IMR-90 (cell line): ENCODE results near the gene HSD17B7. TPM values are rescaled to one million over a fixed set of nuclear protein-coding genes. Genes with fewer than 3 reads are reported as not detected.
"Not testable (repeated sequence)": the region's sequence is repeated elsewhere in the genome, so short reads cannot be mapped to it uniquely, and the experiment has no call there.

Experiments used
- ATAC-seq: fragments of 200-7000 bp; cut with Tn5 transposase; 2 replicates; pipeline ENCODE4 v1.9.1; 2020; ENCODE audit warnings: low read depth, mild to moderate bottlenecking, moderate library complexity
- Bru-seq: library from RNA; stranded (reverse); fragments of 400-500 nt; gene quantifications from one replicate; lab custom pipeline; 2021; lab: Mats Ljungman, UMichigan
- BruChase-seq, 2 experiments: library from RNA; stranded (reverse); fragments of 400-500 nt; gene quantifications; one replicate each; lab custom pipeline; 2021; lab: Mats Ljungman, UMichigan
- BruUV-seq: library from RNA; stranded (reverse); fragments of 400-500 nt; replicated peaks from 2 replicates; lab custom pipeline; 2021; lab: Mats Ljungman, UMichigan
- CTCF ChIA-PET: fragments of 300-600 bp; formaldehyde crosslinking; extraction: SDS; loops from one replicate; lab custom pipeline; 2021; ENCODE audit warnings: antibody characterized with exemption; lab: Yijun Ruan, JAX
- POLR2A ChIA-PET: fragments of 300-600 bp; sonication (Branson Sonifier 250); formaldehyde crosslinking; loops from one replicate; lab custom pipeline; 2022; ENCODE audit warnings: antibody characterized with exemption; ENCODE audit not compliant: unreplicated experiment; lab: Charles Lee
- DNase-seq: peaks from one replicate; pipeline ENCODE4 v3.0.0; 2013
- H2AFZ ChIP-seq: replicated peaks from 2 replicates; pipeline ENCODE3; 2013; ENCODE audit warnings: low read length, mild to moderate bottlenecking; ENCODE audit not compliant: poor library complexity
- H2AK5ac ChIP-seq: 2 replicates; pipeline ENCODE4 v1.6.1; 2013; ENCODE audit warnings: low read depth, low read length, inconsistent platforms
- H2AK9ac ChIP-seq: replicated peaks from 2 replicates; pipeline ENCODE3; 2013; ENCODE audit warnings: mild to moderate bottlenecking, low read depth, low read length, moderate library complexity; ENCODE audit not compliant: poor library complexity
- H2BK120ac ChIP-seq: 2 replicates; pipeline ENCODE4 v1.6.1; 2013; ENCODE audit warnings: low read depth, low read length, inconsistent platforms
- H2BK15ac ChIP-seq: 3 replicates; pipeline ENCODE4 v1.6.1; 2013; ENCODE audit warnings: low read depth, low read length, inconsistent platforms
- H2BK20ac ChIP-seq: 2 replicates; pipeline ENCODE4 v1.6.1; 2013; ENCODE audit warnings: low read depth, mild to moderate bottlenecking, inconsistent platforms, low read length, moderate library complexity
- H2BK5ac ChIP-seq: 2 replicates; pipeline ENCODE4 v1.6.1; 2013; ENCODE audit warnings: mild to moderate bottlenecking, low read depth, low read length, inconsistent platforms; ENCODE audit not compliant: poor library complexity, severe bottlenecking
- H3K14ac ChIP-seq: replicated peaks from 2 replicates; pipeline ENCODE4 v1.6.1; 2013; ENCODE audit warnings: low read depth, low read length, inconsistent platforms
- H3K18ac ChIP-seq: 2 replicates; pipeline ENCODE4 v1.6.1; 2013; ENCODE audit warnings: low read depth, low read length, control low read depth
- H3K23ac ChIP-seq: 2 replicates; pipeline ENCODE4 v1.6.1; 2013; ENCODE audit warnings: low read depth, low read length, inconsistent platforms
- H3K27ac ChIP-seq: 2 replicates; pipeline ENCODE4 v1.5.1; 2013; ENCODE audit warnings: mild to moderate bottlenecking, control low read depth, low read length; ENCODE audit not compliant: insufficient read depth
- H3K27me3 ChIP-seq: 2 replicates; pipeline ENCODE4 v1.6.1; 2013; ENCODE audit warnings: low read length; ENCODE audit not compliant: control insufficient read depth, insufficient read depth
- H3K36me3 ChIP-seq: 2 replicates; pipeline ENCODE4 v1.6.1; 2013; ENCODE audit warnings: low read length, mixed read lengths; ENCODE audit not compliant: control insufficient read depth, insufficient read depth
- H3K4ac ChIP-seq: 2 replicates; pipeline ENCODE4 v1.6.1; 2013; ENCODE audit warnings: low read depth, low read length, inconsistent platforms
- H3K4me1 ChIP-seq: 2 replicates; pipeline ENCODE4 v1.6.1; 2013; ENCODE audit warnings: low read length, mixed read lengths; ENCODE audit not compliant: control insufficient read depth, insufficient read depth
- H3K4me2 ChIP-seq: 2 replicates; pipeline ENCODE4 v1.6.1; 2013; ENCODE audit warnings: low read depth, mild to moderate bottlenecking, control low read depth, low read length, moderate library complexity
- H3K4me3 ChIP-seq: 2 replicates; pipeline ENCODE4 v1.5.1; 2013; ENCODE audit warnings: low read depth, mild to moderate bottlenecking, control low read depth, low read length, moderate library complexity; ENCODE audit not compliant: insufficient read depth
- H3K56ac ChIP-seq: 2 replicates; pipeline ENCODE4 v1.6.1; 2013; ENCODE audit warnings: low read length, inconsistent platforms; ENCODE audit not compliant: insufficient read depth; ENCODE audit errors: extremely low read depth
- H3K79me1 ChIP-seq, 2 experiments: 2 replicates each; pipeline ENCODE4 v1.6.1; 2013; ENCODE audit warnings: low read length in 2 of 2, inconsistent platforms in 1 of 2, low read depth in 1 of 2
- H3K9ac ChIP-seq: 2 replicates; pipeline ENCODE4 v1.6.1; 2013; ENCODE audit warnings: low read depth, low read length, control low read depth
- H3K9me1 ChIP-seq: 2 replicates; pipeline ENCODE4 v1.6.1; 2013; ENCODE audit warnings: low read length, inconsistent platforms; ENCODE audit not compliant: insufficient read depth
- H3K9me3 ChIP-seq: 2 replicates; pipeline ENCODE4 v1.6.1; 2013; ENCODE audit warnings: low read length; ENCODE audit not compliant: control insufficient read depth, insufficient read depth
- H4K20me1 ChIP-seq: 2 replicates; pipeline ENCODE4 v1.6.1; 2013; ENCODE audit warnings: low read length, inconsistent platforms; ENCODE audit not compliant: insufficient read depth
- H4K5ac ChIP-seq: 2 replicates; pipeline ENCODE4 v1.6.1; 2013; ENCODE audit warnings: mild to moderate bottlenecking, low read depth, low read length, control low read depth
- H4K8ac ChIP-seq, 2 experiments: 2 replicates each; pipeline ENCODE4 v1.6.1; 2013; ENCODE audit warnings: low read depth in 2 of 2, low read length in 2 of 2, control low read depth in 1 of 2, inconsistent platforms in 1 of 2
- H4K91ac ChIP-seq: 2 replicates; pipeline ENCODE4 v1.6.1; 2013; ENCODE audit warnings: low read depth, low read length, inconsistent platforms; ENCODE audit not compliant: insufficient read depth
- CEBPB ChIP-seq: IDR thresholded peaks from 2 replicates; pipeline ENCODE4 v1.6.1; 2012; ENCODE audit warnings: low read depth, low read length, improper control_type of control experiment
- WGBS, 2 experiments: methylation state at CpG; one replicate each; pipeline versions ENCODE4 v1.1.5 to v1.1.7; 2013; ENCODE audit warnings: missing lambda C conversion rate in 2 of 2; ENCODE audit not compliant: insufficient read length in 1 of 2; ENCODE audit errors: extremely low coverage in 2 of 2; 5-methylcytosine and 5-hydroxymethylcytosine counted together
- dilution Hi-C: fragments of 300-500 bp; cut with HindIII; formaldehyde crosslinking; loops from one replicate; pipeline ENCODE4 v1.14.3; 2018; ENCODE audit warnings: low sequenced_read_pairs; ENCODE audit not compliant: unreplicated experiment
- in situ Hi-C: fragments of 300-500 bp; cut with MboI; formaldehyde crosslinking; loops from 3 replicates; pipeline ENCODE4 v1.14.3; 2019; ENCODE audit warnings: low sequenced_read_pairs, inconsistent platforms, mixed read lengths
- intact Hi-C: fragments of 100-400 bp; cut with micrococcal nuclease; formaldehyde crosslinking; loops from 2 replicates; pipeline ENCODE4 v1.10.0; 2022
- long read RNA-seq: library from polyadenylated mRNA; unstranded; transcript quantifications from one replicate; pipeline ENCODE4 v2.0.0, GENCODE V29; 2021; ENCODE audit not compliant: unreplicated experiment
- polyA plus RNA-seq, 3 experiments: library from polyadenylated mRNA; depleted of rRNA; stranded (reverse); fragments of >200 nt; gene quantifications; 2 replicates each; pipeline ENCODE4 v1.2.3, GENCODE V29; 2012; ENCODE audit warnings: low replicate concordance in 1 of 3
- total RNA-seq: library from RNA; depleted of rRNA; stranded (reverse); fragments of >200 nt; gene quantifications from 2 replicates; pipeline ENCODE4 v1.2.3, GENCODE V29; 2012; rRNA removed

HSD17B7 gene, protein sequence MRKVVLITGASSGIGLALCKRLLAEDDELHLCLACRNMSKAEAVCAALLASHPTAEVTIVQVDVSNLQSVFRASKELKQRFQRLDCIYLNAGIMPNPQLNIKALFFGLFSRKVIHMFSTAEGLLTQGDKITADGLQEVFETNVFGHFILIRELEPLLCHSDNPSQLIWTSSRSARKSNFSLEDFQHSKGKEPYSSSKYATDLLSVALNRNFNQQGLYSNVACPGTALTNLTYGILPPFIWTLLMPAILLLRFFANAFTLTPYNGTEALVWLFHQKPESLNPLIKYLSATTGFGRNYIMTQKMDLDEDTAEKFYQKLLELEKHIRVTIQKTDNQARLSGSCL
- total RNA-seq (11.7 and 17.7 TPM in 2 replicates), polyA plus RNA-seq (2012; rRNA removed) (10.6 and 11.1 TPM in 2 replicates), Bru-seq, nascent RNA (percentile 49 among the genes with signal in this experiment), BruChase-seq, experiment 1, labeled RNA remaining after a 6-hour chase (percentile 49 among the genes with signal in this experiment), BruChase-seq, experiment 2, labeled RNA remaining after a 2-hour chase (percentile 47 among the genes with signal in this experiment)
- polyA plus RNA-seq (2012; cell fraction: cytosol; rRNA removed): 3.3 and 4.7 TPM in 2 replicates
- 7.1 and 15.5 TPM in 2 replicates for polyA plus RNA-seq (2012; cell fraction: nucleus; rRNA removed; ENCODE audit: low replicate concordance)
- long read RNA-seq, transcript HSD17B7-201 (9 exons, 1,190 nt): major isoform, 12 of 16 reads
- long read RNA-seq, partial matches to known transcripts: 0 of 16 reads
- long read RNA-seq, other reads (novel, unspliced or antisense): 3 of 16 reads

DNA sequence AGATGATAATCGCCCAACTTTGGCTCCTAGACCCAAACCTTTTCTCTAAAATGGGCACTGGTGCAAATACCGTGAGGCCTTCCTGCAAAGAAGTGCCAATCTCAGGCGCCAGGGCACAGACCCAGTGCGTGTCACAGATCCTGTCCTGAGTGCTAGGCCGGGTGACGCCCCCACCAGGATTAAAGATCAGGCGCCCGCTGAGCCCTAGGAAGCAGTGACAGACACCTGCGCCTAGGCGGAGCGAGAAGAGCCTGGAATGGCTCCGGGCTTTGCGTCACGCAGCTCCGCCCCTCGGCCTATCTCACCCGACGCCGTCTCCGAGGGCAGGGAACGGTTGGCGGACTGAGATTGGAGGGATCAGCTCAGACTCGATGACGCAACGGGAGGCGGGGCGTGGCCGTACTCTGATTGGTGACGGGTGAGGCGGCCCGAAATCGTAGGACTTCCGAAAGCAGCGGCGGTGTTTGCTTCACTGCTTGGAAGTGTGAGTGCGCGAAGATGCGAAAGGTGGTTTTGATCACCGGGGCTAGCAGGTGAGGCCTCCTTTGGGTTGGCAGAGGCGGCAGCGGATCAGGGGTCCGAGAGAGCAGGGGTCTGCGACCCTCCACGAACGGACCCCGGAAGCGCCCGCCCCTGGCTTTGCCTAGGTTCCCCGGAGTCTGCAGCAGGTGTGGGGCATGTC lies at the start of gene HSD17B7:
TSS of gene HSD17B7 (plus strand) at position 400 of the 682 bp plus-strand sequence. CDS start at position 499, 99 bp downstream.
- in situ Hi-C loops, H2BK15ac ChIP-seq, CTCF ChIA-PET, H3K18ac ChIP-seq, POLR2A ChIA-PET, H3K27me3 ChIP-seq, H3K4me1 ChIP-seq, H2BK120ac ChIP-seq, H2BK20ac ChIP-seq, intact Hi-C loops, H3K14ac ChIP-seq, BruUV-seq, H3K9me3 ChIP-seq, H3K79me1 ChIP-seq, H3K9me1 ChIP-seq, H2BK5ac ChIP-seq, H2AK9ac ChIP-seq, dilution Hi-C loops, H4K91ac ChIP-seq, H3K9ac ChIP-seq, H3K56ac ChIP-seq, H4K20me1 ChIP-seq, H3K36me3 ChIP-seq, H3K4ac ChIP-seq, H3K23ac ChIP-seq: not testable (repeated sequence)
- peak within 1 kb of the TSS; percentile 40; the same call in 1 of the 2 replicates for H3K27ac ChIP-seq
- H4K8ac ChIP-seq: peak within 1 kb of the TSS in 1 of 2 experiments; percentile 67; a peak in 2 of 4 replicates
- peak within 1 kb of the TSS; percentile 84 for H3K4me3 ChIP-seq
- peak within 1 kb of the TSS; percentile 39; the same call in 1 of the 2 replicates for H2AK5ac ChIP-seq
- peak; percentile 82 for TF ChIP-seq CEBPB
- ATAC-seq (peak; percentile 99), DNase-seq (peak; percentile 35)
- peak within 1 kb of the TSS; percentile 37; the same call in 1 of the 2 replicates for H4K5ac ChIP-seq
- peak within 1 kb of the TSS; percentile 78 for H2AFZ ChIP-seq
- peak within 1 kb of the TSS; percentile 98 for H3K4me2 ChIP-seq
- WGBS, 2 experiments: 0% methylated on average over 2 of the region's 49 CpGs; no CpG with 5 or more reads in 1 of the 2 experiments
